ENCODE data around the gene GMCL2.

The GMCL2 gene, protein sequence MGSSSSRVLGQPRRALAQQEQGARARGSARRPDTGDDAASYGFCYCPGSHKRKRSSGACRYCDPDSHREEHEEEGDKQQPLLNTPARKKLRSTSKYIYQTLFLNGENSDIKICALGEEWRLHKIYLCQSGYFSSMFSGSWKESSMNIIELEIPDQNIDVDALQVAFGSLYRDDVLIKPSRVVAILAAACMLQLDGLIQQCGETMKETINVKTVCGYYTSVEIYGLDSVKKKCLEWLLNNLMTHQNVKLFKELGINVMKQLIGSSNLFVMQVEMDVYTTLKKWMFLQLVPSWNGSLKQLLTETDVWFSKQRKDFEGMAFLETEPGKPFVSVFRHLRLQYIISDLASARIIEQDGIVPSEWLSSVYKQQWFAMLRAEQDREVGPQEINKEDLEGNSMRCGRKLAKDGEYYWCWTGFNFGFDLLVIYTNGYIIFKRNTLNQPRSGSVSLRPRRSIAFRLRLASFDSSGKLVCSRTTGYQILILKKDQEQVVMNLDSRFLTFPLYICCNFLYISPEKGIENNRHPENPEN

GRCh38 chr5:178187014-178187413 is at the start of gene GMCL2:
GMCL2 (minus strand) TSS chr5:178187371; CDS start chr5:178187299, 72 bp downstream.
- Histone ChIP-seq H3K4me1 (peaks cover 5% of the 10 kb centered on the region), H3K27ac (no peak within 1 kb of the TSS), H3K4me2 (ENCODE audit: low read length) (no peak within 1 kb of the TSS), H3K9me3 (ENCODE audit: control insufficient read depth, low read length) (no peaks in the 10 kb centered on the region), H3K4me3 (ENCODE audit: low read depth, low read length) (no peak within 1 kb of the TSS), H3K27me3 (ENCODE audit: control insufficient read depth, insufficient read depth, low read length) (no peaks in the 10 kb centered on the region), H2AFZ (peak within 1 kb of the TSS; percentile 61), H3K36me3 (ENCODE audit: control insufficient read depth, insufficient read depth, low read length) (no peaks in the 10 kb centered on the region), H3K79me2 (no peaks in the 10 kb centered on the region), H3K9ac (no peak within 1 kb of the TSS)
- TF ChIP-seq, protein P1, sequence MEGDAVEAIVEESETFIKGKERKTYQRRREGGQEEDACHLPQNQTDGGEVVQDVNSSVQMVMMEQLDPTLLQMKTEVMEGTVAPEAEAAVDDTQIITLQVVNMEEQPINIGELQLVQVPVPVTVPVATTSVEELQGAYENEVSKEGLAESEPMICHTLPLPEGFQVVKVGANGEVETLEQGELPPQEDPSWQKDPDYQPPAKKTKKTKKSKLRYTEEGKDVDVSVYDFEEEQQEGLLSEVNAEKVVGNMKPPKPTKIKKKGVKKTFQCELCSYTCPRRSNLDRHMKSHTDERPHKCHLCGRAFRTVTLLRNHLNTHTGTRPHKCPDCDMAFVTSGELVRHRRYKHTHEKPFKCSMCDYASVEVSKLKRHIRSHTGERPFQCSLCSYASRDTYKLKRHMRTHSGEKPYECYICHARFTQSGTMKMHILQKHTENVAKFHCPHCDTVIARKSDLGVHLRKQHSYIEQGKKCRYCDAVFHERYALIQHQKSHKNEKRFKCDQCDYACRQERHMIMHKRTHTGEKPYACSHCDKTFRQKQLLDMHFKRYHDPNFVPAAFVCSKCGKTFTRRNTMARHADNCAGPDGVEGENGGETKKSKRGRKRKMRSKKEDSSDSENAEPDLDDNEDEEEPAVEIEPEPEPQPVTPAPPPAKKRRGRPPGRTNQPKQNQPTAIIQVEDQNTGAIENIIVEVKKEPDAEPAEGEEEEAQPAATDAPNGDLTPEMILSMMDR (IDR thresholded peaks at IDR 0.05): no peak

GRCh38 chr5:178236679-178237078 is 49.5 kb upstream of the GMCL2 start:
- H3K4me1 ChIP-seq: peaks cover 4% of the 10 kb centered on the region
- H3K27ac ChIP-seq: no peak overlapping the region
- no peak overlapping the region for H3K9ac ChIP-seq

GRCh38 chr5:178236126-178236525 is 49.0 kb upstream of the GMCL2 start:
- TF ChIP-seq, protein P1 (IDR thresholded peaks at IDR 0.05): no peak
- Histone ChIP-seq H3K79me2 (no peaks in the 10 kb centered on the region), H3K4me3 (ENCODE audit: low read depth, low read length) (no peak overlapping the region), H3K9me3 (ENCODE audit: control insufficient read depth, low read length) (no peaks in the 10 kb centered on the region), H3K9ac (no peak overlapping the region), H3K36me3 (ENCODE audit: control insufficient read depth, insufficient read depth, low read length) (no peaks in the 10 kb centered on the region), H3K4me2 (ENCODE audit: low read length) (no peak overlapping the region), H3K27ac (no peak overlapping the region), H3K27me3 (ENCODE audit: control insufficient read depth, insufficient read depth, low read length) (no peaks in the 10 kb centered on the region), H2AFZ (no peak overlapping the region), H3K4me1 (peaks cover 7% of the 10 kb centered on the region)

More at GRCh38 chr5:178236679-178237078, 49.5 kb upstream of the GMCL2 start:
- Histone ChIP-seq H3K79me2 (no peaks in the 10 kb centered on the region), H2AFZ (no peak overlapping the region), H3K4me3 (ENCODE audit: low read depth, low read length) (no peak overlapping the region), H3K9me3 (ENCODE audit: control insufficient read depth, low read length) (no peaks in the 10 kb centered on the region), H3K4me2 (ENCODE audit: low read length) (no peak overlapping the region), H3K36me3 (ENCODE audit: control insufficient read depth, insufficient read depth, low read length) (no peaks in the 10 kb centered on the region), H3K27me3 (ENCODE audit: control insufficient read depth, insufficient read depth, low read length) (no peaks in the 10 kb centered on the region)
- TF ChIP-seq, protein P1 (IDR thresholded peaks at IDR 0.05): no peak

- H2AFZ ChIP-seq: no peak overlapping the region
- H3K4me3 ChIP-seq (ENCODE audit: low read depth, low read length): no peak overlapping the region
- H3K9me3 ChIP-seq (ENCODE audit: control insufficient read depth, low read length): no peaks in the 10 kb centered on the region
- no peaks in the 10 kb centered on the region for H3K27me3 ChIP-seq (ENCODE audit: control insufficient read depth, insufficient read depth, low read length)
- H3K4me2 ChIP-seq (ENCODE audit: low read length): no peak overlapping the region
- H3K79me2 ChIP-seq: no peaks in the 10 kb centered on the region
- TF ChIP-seq, protein P1 (IDR thresholded peaks at IDR 0.05): no peak
- H3K4me1 ChIP-seq: peaks cover 7% of the 10 kb centered on the region
- no peak overlapping the region for H3K27ac ChIP-seq
- H3K9ac ChIP-seq: no peak overlapping the region
- no peaks in the 10 kb centered on the region for H3K36me3 ChIP-seq (ENCODE audit: control insufficient read depth, insufficient read depth, low read length)
Observed at GRCh38 chr5:178235588-178235974, 48.4 kb upstream of the GMCL2 start.

Measured in parathyroid adenoma (tissue), 2 donors.